Measurements from ENCODE around the gene ATP5F1B.

Gene ATP5F1B

DNA sequence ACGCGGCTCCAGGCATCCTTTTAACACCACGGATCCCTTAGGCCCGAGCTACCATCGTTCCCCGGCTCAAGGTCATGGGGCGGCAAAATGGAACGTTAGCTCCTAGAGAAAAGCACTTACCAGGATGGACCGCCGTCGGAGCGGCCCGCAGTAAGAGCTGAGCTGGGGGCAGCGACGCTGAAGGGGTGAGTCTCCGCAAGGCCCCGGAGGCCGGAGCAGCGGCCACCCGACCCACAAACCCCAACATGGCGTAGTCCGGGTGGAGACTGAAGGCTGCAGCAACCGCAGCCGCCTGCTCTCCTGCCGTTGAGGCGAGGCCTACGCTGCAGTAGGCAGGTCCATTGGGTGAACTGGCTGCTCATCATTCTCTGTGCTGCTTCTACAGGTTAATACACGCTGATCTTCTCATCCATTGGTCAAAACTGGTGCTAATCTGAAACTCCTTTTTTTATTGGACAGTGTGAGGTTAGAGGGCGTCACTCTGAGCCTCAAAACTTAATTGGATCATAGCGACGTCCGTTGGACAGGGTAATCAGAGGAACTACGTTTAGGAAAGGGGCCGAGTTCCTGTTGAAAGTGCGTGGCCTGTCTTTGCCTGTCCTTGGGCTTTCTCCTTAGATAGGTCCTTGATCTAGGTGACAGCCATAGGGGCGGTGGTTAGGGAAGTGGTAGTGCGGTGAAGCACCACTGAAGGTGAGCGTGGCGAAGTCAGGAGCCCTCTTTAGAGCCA lies at the start of gene ATP5F1B:
TSS of gene ATP5F1B (minus strand) at position 268 of the 730 bp plus-strand sequence. CDS start at position 247, 21 bp downstream.
- in situ Hi-C loops (cut with MboI; ENCODE audit: low pct_unique_long_range_greater_than_20kb, low sequenced_read_pairs, unreplicated experiment) = no loop called here
- TF ChIP-seq, protein P1, sequence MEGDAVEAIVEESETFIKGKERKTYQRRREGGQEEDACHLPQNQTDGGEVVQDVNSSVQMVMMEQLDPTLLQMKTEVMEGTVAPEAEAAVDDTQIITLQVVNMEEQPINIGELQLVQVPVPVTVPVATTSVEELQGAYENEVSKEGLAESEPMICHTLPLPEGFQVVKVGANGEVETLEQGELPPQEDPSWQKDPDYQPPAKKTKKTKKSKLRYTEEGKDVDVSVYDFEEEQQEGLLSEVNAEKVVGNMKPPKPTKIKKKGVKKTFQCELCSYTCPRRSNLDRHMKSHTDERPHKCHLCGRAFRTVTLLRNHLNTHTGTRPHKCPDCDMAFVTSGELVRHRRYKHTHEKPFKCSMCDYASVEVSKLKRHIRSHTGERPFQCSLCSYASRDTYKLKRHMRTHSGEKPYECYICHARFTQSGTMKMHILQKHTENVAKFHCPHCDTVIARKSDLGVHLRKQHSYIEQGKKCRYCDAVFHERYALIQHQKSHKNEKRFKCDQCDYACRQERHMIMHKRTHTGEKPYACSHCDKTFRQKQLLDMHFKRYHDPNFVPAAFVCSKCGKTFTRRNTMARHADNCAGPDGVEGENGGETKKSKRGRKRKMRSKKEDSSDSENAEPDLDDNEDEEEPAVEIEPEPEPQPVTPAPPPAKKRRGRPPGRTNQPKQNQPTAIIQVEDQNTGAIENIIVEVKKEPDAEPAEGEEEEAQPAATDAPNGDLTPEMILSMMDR (IDR thresholded peaks at IDR 0.05; ENCODE audit: extremely low read depth, insufficient read depth, missing control alignments) = no peak
- peak; percentile 97 for DNase-seq (ENCODE audit: low spot score)

DNA sequence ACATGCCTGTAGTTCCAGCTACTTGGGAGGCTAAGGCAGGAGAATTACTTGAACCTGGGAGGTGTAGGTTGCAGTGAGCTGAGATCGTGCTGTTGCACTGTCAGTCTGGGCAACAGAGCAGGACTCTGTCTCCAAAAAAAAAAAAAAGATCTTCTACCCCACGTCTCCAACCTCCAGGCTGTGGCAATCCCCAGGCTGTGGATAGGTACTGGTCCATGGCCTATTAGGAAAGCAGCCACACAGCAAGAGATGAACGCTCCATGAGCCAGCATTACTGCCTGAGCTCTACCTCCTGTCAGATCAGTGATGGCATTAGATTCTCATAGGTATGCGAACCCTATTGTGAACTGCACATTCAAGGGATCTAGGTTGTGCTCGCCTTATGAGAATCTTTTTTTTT lies 48.4 kb upstream of the ATP5F1B start:
- TF ChIP-seq, protein P1 (IDR thresholded peaks at IDR 0.05; ENCODE audit: extremely low read depth, insufficient read depth, missing control alignments) = no peak
- in situ Hi-C loops (cut with MboI; ENCODE audit: low pct_unique_long_range_greater_than_20kb, low sequenced_read_pairs, unreplicated experiment) = no loop called here
- no peak for DNase-seq (ENCODE audit: low spot score)

DNA sequence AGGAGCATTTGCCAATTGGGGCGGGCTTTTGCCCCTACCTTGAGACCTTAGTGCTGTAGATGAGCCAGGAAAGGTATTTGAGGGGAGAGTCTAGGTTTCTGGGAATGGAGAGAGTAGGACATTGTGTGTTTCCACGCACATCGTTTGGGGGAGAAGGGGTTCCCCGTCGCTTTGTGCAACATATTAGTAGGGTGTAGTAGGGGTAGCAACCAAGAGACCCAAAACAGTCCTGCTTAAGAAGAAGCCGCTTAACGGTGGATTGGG lies 43.0 kb upstream of the ATP5F1B start:
- in situ Hi-C loops (cut with MboI; ENCODE audit: low pct_unique_long_range_greater_than_20kb, low sequenced_read_pairs, unreplicated experiment) = no loop called here
- peak; percentile 61 for DNase-seq (ENCODE audit: low spot score)
- TF ChIP-seq, protein P1 (IDR thresholded peaks at IDR 0.05; ENCODE audit: extremely low read depth, insufficient read depth, missing control alignments) = no peak

DNA sequence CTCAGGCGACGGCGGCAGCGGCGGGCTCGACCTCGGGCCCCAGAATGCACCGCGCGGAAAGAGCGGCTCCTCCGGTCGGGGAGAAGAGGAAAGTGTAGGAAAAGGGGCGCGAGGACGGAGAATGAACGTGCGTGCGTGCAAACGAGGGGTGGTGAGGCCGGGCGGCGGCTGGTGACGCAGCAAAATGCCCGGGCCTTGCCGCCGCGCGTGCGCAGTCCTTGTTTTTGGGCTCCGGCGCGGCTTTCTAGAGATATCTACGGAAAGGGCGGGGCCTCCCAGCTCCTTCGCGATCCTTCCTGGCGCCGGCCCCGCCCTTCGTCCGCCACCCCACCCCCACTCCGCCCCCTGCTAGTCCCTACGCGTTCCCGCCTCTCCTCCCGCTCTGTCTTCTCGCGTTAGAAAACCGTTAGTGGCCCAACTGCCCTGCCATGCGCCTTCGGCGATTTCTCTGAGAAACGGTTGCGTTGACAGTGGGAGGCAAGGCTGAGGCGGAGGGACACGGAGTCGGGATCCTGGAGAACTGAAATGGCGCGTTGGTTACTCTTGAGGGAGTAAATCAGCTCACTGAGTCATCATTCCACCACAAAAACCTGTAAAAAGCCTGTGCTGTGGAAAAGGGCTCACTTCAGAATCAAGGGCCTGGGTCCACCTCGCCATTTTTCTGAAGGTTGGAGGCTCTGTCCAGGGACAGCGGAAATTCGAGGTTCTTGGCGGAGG lies 42.5 kb upstream of the ATP5F1B start, which contains the start of gene PTGES3:
TSS of gene PTGES3 (minus strand) at position 156 of the 717 bp plus-strand sequence. CDS start 285 bp downstream, outside the sequence.
- peak; percentile 95 for DNase-seq (ENCODE audit: low spot score)
- TF ChIP-seq, protein P1 (IDR thresholded peaks at IDR 0.05; ENCODE audit: extremely low read depth, insufficient read depth, missing control alignments) = no peak
- in situ Hi-C loops (cut with MboI; ENCODE audit: low pct_unique_long_range_greater_than_20kb, low sequenced_read_pairs, unreplicated experiment) = no loop called here

DNA sequence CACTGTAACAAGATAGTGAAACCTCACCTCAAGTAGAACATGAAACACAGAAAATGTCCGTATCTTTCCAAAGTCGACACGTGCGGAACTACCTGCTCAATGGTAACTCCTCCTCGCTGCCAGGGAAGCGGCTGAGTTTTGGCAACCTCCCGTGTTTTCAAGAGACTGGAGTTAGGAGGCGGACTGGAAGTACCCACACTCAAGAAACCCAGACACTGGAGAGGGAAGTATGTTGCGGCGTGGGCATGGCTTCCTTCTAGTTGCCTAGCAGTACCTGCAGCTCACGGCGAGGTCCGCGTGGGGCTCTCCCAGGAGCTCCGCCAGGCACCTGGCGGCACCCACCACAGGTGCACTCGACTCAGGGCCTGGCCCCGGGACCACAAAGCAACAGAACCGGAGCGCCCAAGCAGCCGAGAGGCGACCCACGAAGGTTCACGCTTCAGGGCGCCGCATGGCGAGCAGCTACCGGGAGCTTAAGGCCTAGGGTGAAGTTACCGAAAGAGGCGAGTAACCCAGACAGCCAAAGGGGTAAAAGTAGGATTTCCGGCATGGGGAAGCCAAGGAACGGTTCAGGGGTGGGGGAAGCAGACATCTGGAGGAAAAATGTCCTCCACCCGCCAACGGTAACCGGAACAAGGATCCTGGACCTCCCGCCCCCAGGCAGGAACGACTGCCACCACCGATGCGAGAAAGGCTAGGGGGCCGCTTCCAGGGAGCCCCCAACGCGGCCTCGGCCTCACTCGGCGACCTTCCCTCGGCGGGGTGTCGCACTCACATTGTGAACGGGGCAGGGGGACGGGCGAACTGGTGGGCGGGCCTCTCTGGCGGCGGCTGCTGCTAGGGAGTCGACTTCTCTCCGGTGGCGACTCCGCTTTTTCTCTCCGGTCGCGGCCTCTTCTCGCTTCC lies 41.7 kb upstream of the ATP5F1B start:
- TF ChIP-seq, protein P1 (IDR thresholded peaks at IDR 0.05; ENCODE audit: extremely low read depth, insufficient read depth, missing control alignments) = no peak
- in situ Hi-C loops (cut with MboI; ENCODE audit: low pct_unique_long_range_greater_than_20kb, low sequenced_read_pairs, unreplicated experiment) = no loop called here
- DNase-seq (ENCODE audit: low spot score) = peak; percentile 21

DNA sequence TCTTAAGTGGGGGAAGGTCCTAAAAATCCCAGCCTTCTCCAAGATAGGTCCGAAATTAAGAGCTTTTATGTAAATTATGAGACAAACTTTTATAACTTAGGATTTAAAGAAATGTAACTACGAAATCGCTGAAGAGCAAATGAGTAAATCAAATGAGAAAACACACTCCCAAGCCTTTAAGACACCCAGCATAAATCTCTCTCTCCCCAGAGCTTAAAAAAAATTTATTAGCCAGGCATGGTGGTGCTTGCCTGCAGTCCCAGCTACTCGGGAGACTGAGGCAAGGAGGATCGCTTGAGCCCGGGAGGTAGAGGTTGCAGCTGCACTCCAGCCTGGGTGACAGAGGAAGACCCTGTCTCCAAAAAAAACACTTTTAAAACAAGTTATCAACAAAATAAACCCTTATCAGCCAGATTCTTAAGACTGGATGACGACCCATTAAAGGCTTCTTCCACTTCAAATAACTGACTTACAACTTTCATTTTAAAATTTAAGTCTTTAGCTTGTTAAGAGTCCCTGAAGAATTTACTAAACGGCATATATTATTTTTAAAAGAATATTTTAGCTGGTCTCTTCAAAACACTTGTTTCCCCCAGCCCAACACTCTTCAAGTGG lies 39.1 kb upstream of the ATP5F1B start:
- no peak for DNase-seq (ENCODE audit: low spot score)
- TF ChIP-seq, protein P1 (IDR thresholded peaks at IDR 0.05; ENCODE audit: extremely low read depth, insufficient read depth, missing control alignments) = no peak
- in situ Hi-C loops (cut with MboI; ENCODE audit: low pct_unique_long_range_greater_than_20kb, low sequenced_read_pairs, unreplicated experiment) = no loop called here
